Endothelial cell of umbilical vein (primary cell): ENCODE measurements around the gene SNHG17. TPM values are rescaled to one million over a fixed set of nuclear protein-coding genes. Genes with fewer than 3 reads are reported as not detected.

ENCODE experiments used
- BruUV-seq: library from RNA; stranded (reverse); fragments of 400-500 nt; replicated peaks from 2 replicates; lab custom pipeline; 2021; lab: Mats Ljungman, UMichigan
- CTCF ChIA-PET: fragments of 300-600, 350-600 bp; sonication (Branson Sonifier 250); formaldehyde crosslinking; loops from one replicate; lab custom pipeline; 2021; ENCODE audit warnings: antibody characterized with exemption, inconsistent platforms; lab: Charles Lee
- POLR2A ChIA-PET: fragments of 300-600, 350-600 bp; sonication (Branson Sonifier 250); formaldehyde crosslinking; loops from one replicate; lab custom pipeline; 2021; ENCODE audit warnings: antibody characterized with exemption, inconsistent platforms; lab: Charles Lee
- DNase-seq: peaks from one replicate; pipeline ENCODE4 v3.0.0-alpha.2; 2011; ENCODE audit warnings: low read depth, low spot score
- FAIRE-seq: peaks from 2 replicates; lab custom pipeline; 2011; peaks lifted over from hg19 to GRCh38; lab: Jason Lieb, UNC
- H2AFZ ChIP-seq: 2 replicates; pipeline ENCODE4 v1.6.0; 2012; ENCODE audit warnings: low read depth, low read length, control low read depth, inconsistent platforms
- H3K27ac ChIP-seq: 2 replicates; pipeline ENCODE4 v1.5.1; 2011; ENCODE audit warnings: low read depth, mild to moderate bottlenecking, control low read depth, low read length, moderate library complexity; ENCODE audit not compliant: insufficient read depth
- H3K27me3 ChIP-seq, 2 experiments: 2 replicates each; pipeline versions ENCODE4 v1.6.0 to v1.6.1; 2011; ENCODE audit warnings: low read length in 2 of 2, mixed read lengths in 1 of 2; ENCODE audit not compliant: control insufficient read depth in 2 of 2, insufficient read depth in 2 of 2
- H3K36me3 ChIP-seq, 2 experiments: 2 replicates in 1 of 2; 3 replicates in 1 of 2; pipeline ENCODE4 v1.5.1; 2011; ENCODE audit warnings: low read length in 2 of 2, mild to moderate bottlenecking in 1 of 2, moderate library complexity in 1 of 2; ENCODE audit not compliant: control insufficient read depth in 2 of 2, insufficient read depth in 2 of 2; ENCODE audit errors: extremely low read depth in 1 of 2
- H3K4me1 ChIP-seq: 3 replicates; pipeline ENCODE4 v1.5.1; 2011; ENCODE audit warnings: mild to moderate bottlenecking, low read length; ENCODE audit not compliant: control insufficient read depth, insufficient read depth; ENCODE audit errors: extremely low read depth
- H3K4me2 ChIP-seq: 2 replicates; pipeline ENCODE4 v1.6.1; 2011; ENCODE audit warnings: low read length, control low read depth, mixed read lengths; ENCODE audit not compliant: insufficient read depth
- H3K4me3 ChIP-seq, 3 experiments: fragments of 200-600 bp in 1 of 3; sonication (generic), shearing (Covaris generic) in 1 of 3; replicated peaks in 1 of 3; 2 replicates each; pipeline ENCODE4 v1.5.1; 2011 to 2016; ENCODE audit warnings: control low read depth in 3 of 3, low read length in 3 of 3, mild to moderate bottlenecking in 2 of 3, inconsistent platforms in 1 of 3, low read depth in 1 of 3, moderate library complexity in 1 of 3; ENCODE audit not compliant: insufficient read depth in 1 of 3
- H3K79me2 ChIP-seq: 2 replicates; pipeline ENCODE4 v1.6.0; 2012; ENCODE audit warnings: low read length, inconsistent platforms; ENCODE audit not compliant: control insufficient read depth, insufficient read depth
- H3K9ac ChIP-seq: replicated peaks from 2 replicates; pipeline ENCODE3; 2011; ENCODE audit warnings: low read length, control low read depth; ENCODE audit not compliant: insufficient read depth; ENCODE audit errors: extremely low read depth
- H3K9me1 ChIP-seq: replicated peaks from 3 replicates; pipeline ENCODE4 v1.6.0; 2011; ENCODE audit warnings: mild to moderate bottlenecking, low read length; ENCODE audit not compliant: control insufficient read depth, insufficient read depth; ENCODE audit errors: extremely low read depth
- H3K9me3 ChIP-seq: replicated peaks from 2 replicates; pipeline ENCODE4 v1.5.1; 2012; ENCODE audit warnings: low read length, inconsistent platforms; ENCODE audit not compliant: control insufficient read depth, insufficient read depth
- H4K20me1 ChIP-seq: replicated peaks from 2 replicates; pipeline ENCODE3; 2011; ENCODE audit warnings: mild to moderate bottlenecking, low read length; ENCODE audit not compliant: control insufficient read depth, insufficient read depth; ENCODE audit errors: extremely low read depth
- FOS ChIP-seq: IDR thresholded peaks from 2 replicates; pipeline ENCODE4 v1.6.1; 2011; ENCODE audit warnings: mild to moderate bottlenecking, low read length, moderate library complexity, borderline replicate concordance; ENCODE audit not compliant: insufficient read depth
- GATA2 ChIP-seq: IDR thresholded peaks from 2 replicates; pipeline ENCODE4 v1.7.0; 2011; ENCODE audit warnings: low read depth, mild to moderate bottlenecking, moderate library complexity, mixed read lengths, low read length; ENCODE audit not compliant: insufficient read length, insufficient read depth
- MYC ChIP-seq: IDR thresholded peaks from one replicate; pipeline ENCODE4 v1.6.1; 2011; ENCODE audit warnings: mild to moderate bottlenecking, low read depth, low read length
- dilution Hi-C: fragments of 300-500 bp; cut with MboI; formaldehyde crosslinking; loops from one replicate; pipeline ENCODE4 v1.15.0; 2019; ENCODE audit warnings: low sequenced_read_pairs; ENCODE audit not compliant: extremely low pct_ligation_motif_present
- intact Hi-C: fragments of 100-400 bp; cut with micrococcal nuclease; formaldehyde crosslinking; loops from one replicate; pipeline ENCODE4 v1.10.0; 2022
- polyA plus RNA-seq, 4 experiments: library from polyadenylated mRNA; depleted of rRNA in 3 of 4; stranded (reverse) in 3 of 4; unstranded in 1 of 4; fragments of >200 nt; gene quantifications; 2 replicates each; pipeline versions ENCODE4 v1.2.1 to v1.2.3, GENCODE V29; 2011 to 2012; ENCODE audit warnings: missing spikeins in 1 of 4
- total RNA-seq: library from RNA; stranded (reverse); gene quantifications from 2 replicates; pipeline ENCODE4 v1.2.3, GENCODE V29; 2021
- TF ChIP-seq, protein P1 (sequence below), 2 donors: IDR thresholded peaks; 1 replicate in 1 of 2; 2 replicates in 1 of 2; pipeline ENCODE4 v1.5.1; 2011; ENCODE audit warnings: low read length in 2 of 2, mild to moderate bottlenecking in 2 of 2, moderate library complexity in 2 of 2, control low read depth in 1 of 2, inconsistent platforms in 1 of 2, low read depth in 1 of 2; ENCODE audit not compliant: insufficient read depth in 1 of 2; ENCODE audit errors: extremely low read depth in 1 of 2

The SNHG17 gene
- total and polyA plus RNA-seq, 2 donors (not counting 3 experiments of a cell fraction or from before 2014, with no cell fraction given) = 39.4 to 94.0 TPM

DNA sequence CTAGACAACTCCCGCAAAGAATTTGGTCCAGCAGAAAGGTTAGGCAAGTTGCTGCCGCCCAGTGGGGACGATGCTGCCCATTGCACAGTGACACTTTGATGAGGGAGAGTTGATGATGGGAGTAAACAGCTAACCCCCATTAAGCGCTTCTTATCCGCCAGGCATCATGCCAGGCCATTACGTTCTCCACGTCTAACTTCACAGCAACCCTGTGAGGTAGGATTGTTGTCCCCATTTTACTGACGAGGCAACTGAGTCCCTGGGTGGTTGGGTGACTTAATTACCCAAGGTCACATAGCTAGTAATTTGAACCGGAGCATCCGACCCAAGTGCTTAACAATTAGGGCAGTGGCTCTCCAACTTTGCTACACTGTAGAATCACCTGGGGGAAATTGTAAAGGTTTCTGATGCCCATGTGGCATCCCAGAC, 38.3 kb upstream of the SNHG17 start:
- Histone ChIP-seq H3K4me3 (peak overlapping the region; percentile 53 to 79 (median 70)), H3K9me1 (no peaks in the 10 kb centered on the region), H3K4me2 (peak overlapping the region; percentile 79), H3K27ac (peak overlapping the region; percentile 50), H2AFZ (no peak overlapping the region), H4K20me1 (peaks cover 5% of the 10 kb centered on the region), H3K79me2 (peaks cover 51% of the 10 kb centered on the region), H3K36me3 (no peaks in the 10 kb centered on the region), H3K27me3 (peaks cover 2 to 4% of the 10 kb centered on the region in 2 experiments), H3K4me1 (peaks cover 15% of the 10 kb centered on the region), H3K9ac (peak overlapping the region; percentile 85), H3K9me3 (no peaks in the 10 kb centered on the region)
- ChIA-PET POLR2A (interaction anchor here (1.1 to 3.0 kb wide), 3 partner anchors 26 to 55 kb away, joined by 3 to 13 read pairs (median 11); partner anchors contain the start of gene SNHG17), CTCF (interaction anchor here (0.8 to 4.6 kb wide), 9 partner anchors 9 to 65 kb away, joined by 3 to 41 read pairs (median 7); partner anchors contain the start of gene SNHG17)
- FAIRE-seq (peak; percentile 65), DNase-seq (peak; percentile 39)
- TF ChIP-seq MYC (no peak), GATA2 (no peak), FOS (no peak)
- TF ChIP-seq, protein P1, sequence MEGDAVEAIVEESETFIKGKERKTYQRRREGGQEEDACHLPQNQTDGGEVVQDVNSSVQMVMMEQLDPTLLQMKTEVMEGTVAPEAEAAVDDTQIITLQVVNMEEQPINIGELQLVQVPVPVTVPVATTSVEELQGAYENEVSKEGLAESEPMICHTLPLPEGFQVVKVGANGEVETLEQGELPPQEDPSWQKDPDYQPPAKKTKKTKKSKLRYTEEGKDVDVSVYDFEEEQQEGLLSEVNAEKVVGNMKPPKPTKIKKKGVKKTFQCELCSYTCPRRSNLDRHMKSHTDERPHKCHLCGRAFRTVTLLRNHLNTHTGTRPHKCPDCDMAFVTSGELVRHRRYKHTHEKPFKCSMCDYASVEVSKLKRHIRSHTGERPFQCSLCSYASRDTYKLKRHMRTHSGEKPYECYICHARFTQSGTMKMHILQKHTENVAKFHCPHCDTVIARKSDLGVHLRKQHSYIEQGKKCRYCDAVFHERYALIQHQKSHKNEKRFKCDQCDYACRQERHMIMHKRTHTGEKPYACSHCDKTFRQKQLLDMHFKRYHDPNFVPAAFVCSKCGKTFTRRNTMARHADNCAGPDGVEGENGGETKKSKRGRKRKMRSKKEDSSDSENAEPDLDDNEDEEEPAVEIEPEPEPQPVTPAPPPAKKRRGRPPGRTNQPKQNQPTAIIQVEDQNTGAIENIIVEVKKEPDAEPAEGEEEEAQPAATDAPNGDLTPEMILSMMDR (IDR thresholded peaks at IDR 0.05; ENCODE audit: extremely low read depth in 1 of 2, insufficient read depth in 1 of 2, low read depth in 1 of 2, low read length in 2 of 2) = peak in 1 of 2 donors; percentile 16
- intact Hi-C loops (no loop called here), dilution Hi-C loops (no loop called here)
- no TSS peak for BruUV-seq
